ENCODE results near the gene TMEM44.

DNA sequence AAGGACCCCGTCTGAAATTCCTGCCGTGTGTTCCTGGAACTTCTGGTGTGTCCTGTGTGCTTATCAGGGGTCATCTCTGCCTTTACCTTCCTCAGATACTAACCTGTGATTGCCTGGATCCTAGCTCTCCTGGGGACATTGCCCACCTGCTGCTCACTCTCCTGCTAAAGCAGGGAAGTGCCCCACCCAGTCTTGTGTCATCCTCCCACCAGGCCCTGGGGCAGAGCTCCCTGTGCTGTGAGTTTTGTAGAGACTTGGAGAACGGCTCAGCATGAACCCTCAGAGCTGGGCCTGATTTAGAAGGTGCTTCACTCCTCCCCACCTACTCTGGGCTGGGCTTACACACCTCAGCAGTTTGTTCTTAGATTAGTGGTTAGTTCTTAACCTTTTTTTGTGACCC lies 3.8 kb upstream of the TMEM44 start:
- TF ChIP-seq, protein P1, sequence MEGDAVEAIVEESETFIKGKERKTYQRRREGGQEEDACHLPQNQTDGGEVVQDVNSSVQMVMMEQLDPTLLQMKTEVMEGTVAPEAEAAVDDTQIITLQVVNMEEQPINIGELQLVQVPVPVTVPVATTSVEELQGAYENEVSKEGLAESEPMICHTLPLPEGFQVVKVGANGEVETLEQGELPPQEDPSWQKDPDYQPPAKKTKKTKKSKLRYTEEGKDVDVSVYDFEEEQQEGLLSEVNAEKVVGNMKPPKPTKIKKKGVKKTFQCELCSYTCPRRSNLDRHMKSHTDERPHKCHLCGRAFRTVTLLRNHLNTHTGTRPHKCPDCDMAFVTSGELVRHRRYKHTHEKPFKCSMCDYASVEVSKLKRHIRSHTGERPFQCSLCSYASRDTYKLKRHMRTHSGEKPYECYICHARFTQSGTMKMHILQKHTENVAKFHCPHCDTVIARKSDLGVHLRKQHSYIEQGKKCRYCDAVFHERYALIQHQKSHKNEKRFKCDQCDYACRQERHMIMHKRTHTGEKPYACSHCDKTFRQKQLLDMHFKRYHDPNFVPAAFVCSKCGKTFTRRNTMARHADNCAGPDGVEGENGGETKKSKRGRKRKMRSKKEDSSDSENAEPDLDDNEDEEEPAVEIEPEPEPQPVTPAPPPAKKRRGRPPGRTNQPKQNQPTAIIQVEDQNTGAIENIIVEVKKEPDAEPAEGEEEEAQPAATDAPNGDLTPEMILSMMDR (IDR thresholded peaks at IDR 0.05), result no peak
- TF ChIP-seq POLR2A (IDR thresholded peaks at IDR 0.05), result no peak
